HepG2 (cell line): Measurements from ENCODE around the gene TM9SF4. TPM values are rescaled to one million over a fixed set of nuclear protein-coding genes. Genes with fewer than 3 reads are reported as not detected.
"Not testable (repeated sequence)": the region's sequence is repeated elsewhere in the genome, so short reads cannot be mapped to it uniquely, and the experiment has no call there.

ENCODE experiments used
- ATAC-seq: fragments of 200-7000 bp; cut with Tn5 transposase; 3 replicates; pipeline ENCODE4 v1.9.1; 2020; ENCODE audit warnings: mild to moderate bottlenecking, moderate library complexity
- BruUV-seq: library from RNA; stranded (reverse); fragments of 400-500 nt; replicated peaks from 2 replicates; lab custom pipeline; 2021; lab: Mats Ljungman, UMichigan
- CTCF ChIA-PET: fragments of 300-600 bp; formaldehyde crosslinking; extraction: SDS; loops from one replicate; lab custom pipeline; 2021; ENCODE audit warnings: low total read pairs, inconsistent platforms, low intra/inter-chr PET ratio; lab: Yijun Ruan, JAX
- POLR2A ChIA-PET: fragments of 350-600 bp; sonication (Branson Sonifier 250); formaldehyde crosslinking; loops from one replicate; lab custom pipeline; 2020; ENCODE audit warnings: antibody characterized with exemption, inconsistent platforms; lab: Yijun Ruan, JAX
- DNase-seq: peaks from one replicate; pipeline ENCODE4 v3.0.0-alpha.2; 2015; ENCODE audit warnings: low spot score
- FAIRE-seq: peaks from 3 replicates; lab custom pipeline; 2011; peaks lifted over from hg19 to GRCh38; lab: Jason Lieb, UNC
- H2AFZ ChIP-seq: one replicate; pipeline ENCODE4 v1.6.1; 2011; ENCODE audit warnings: low read length, inconsistent platforms
- H3K27ac ChIP-seq: fragments of 300-600 bp; 3 replicates; pipeline ENCODE4 v1.8.0; 2011; ENCODE audit warnings: mixed run types, mild to moderate bottlenecking, mixed read lengths, low read length, inconsistent platforms; ENCODE audit not compliant: insufficient read depth; ENCODE audit errors: extremely low read length
- H3K27me3 ChIP-seq, 2 experiments: fragments of 200-600 bp in 1 of 2; 2 replicates in 1 of 2; 3 replicates in 1 of 2; pipeline versions ENCODE4 v1.6.0 to v1.8.0; 2011; ENCODE audit warnings: low read length in 2 of 2, mild to moderate bottlenecking in 2 of 2, moderate library complexity in 2 of 2, inconsistent platforms in 1 of 2; ENCODE audit not compliant: insufficient read depth in 2 of 2, control insufficient read depth in 1 of 2
- H3K36me3 ChIP-seq, 2 experiments: fragments of 200-600 bp in 1 of 2; replicated peaks in 1 of 2; 2 replicates in 1 of 2; 3 replicates in 1 of 2; pipeline versions ENCODE4 v1.5.1 to v1.8.0; 2011; ENCODE audit warnings: low read length in 2 of 2, inconsistent platforms in 1 of 2; ENCODE audit not compliant: insufficient read depth in 2 of 2, control insufficient read depth in 1 of 2
- H3K4me1 ChIP-seq: 2 replicates; pipeline ENCODE4 v1.5.1; 2012; ENCODE audit warnings: low read length, inconsistent platforms; ENCODE audit not compliant: insufficient read depth
- H3K4me2 ChIP-seq: 2 replicates; pipeline ENCODE4 v1.6.0; 2011; ENCODE audit warnings: low read depth, low read length, inconsistent platforms
- H3K4me3 ChIP-seq, 3 experiments: fragments of 200-600 bp in 1 of 3; sonication (generic), shearing (Covaris generic) in 1 of 3; replicated peaks in 1 of 3; 2 replicates each; pipeline ENCODE4 v1.5.1; 2011 to 2016; ENCODE audit warnings: low read length in 3 of 3, inconsistent platforms in 2 of 3, low read depth in 2 of 3, mild to moderate bottlenecking in 2 of 3, control low read depth in 1 of 3, mixed read lengths in 1 of 3; ENCODE audit not compliant: insufficient read depth in 1 of 3
- H3K79me2 ChIP-seq: one replicate; pipeline ENCODE4 v1.6.1; 2011; ENCODE audit warnings: low read length, inconsistent platforms; ENCODE audit not compliant: insufficient read depth
- H3K9ac ChIP-seq: 2 replicates; pipeline ENCODE4 v1.6.0; 2011; ENCODE audit warnings: mild to moderate bottlenecking, low read depth, low read length, inconsistent platforms; ENCODE audit not compliant: insufficient read depth
- H3K9me3 ChIP-seq: 2 replicates; pipeline ENCODE4 v1.5.1; 2012; ENCODE audit warnings: mild to moderate bottlenecking, low read length
- H4K20me1 ChIP-seq: 2 replicates; pipeline ENCODE4 v1.6.0; 2011; ENCODE audit warnings: inconsistent platforms, mild to moderate bottlenecking, low read length, moderate library complexity; ENCODE audit not compliant: insufficient read depth
- HNRNPLL ChIP-seq: fragments of 200-400 bp; formaldehyde crosslinking; IDR thresholded peaks from 2 replicates; pipeline ENCODE4 v1.6.1; 2017; ENCODE audit warnings: mild to moderate bottlenecking, low read depth, low read length; ENCODE audit not compliant: poor library complexity, severe bottlenecking
- MED13 ChIP-seq: sonication (generic); formaldehyde crosslinking; IDR thresholded peaks from 2 replicates; pipeline ENCODE4 v1.5.0; 2020; ENCODE audit warnings: missing genetic modification reagents
- POLR2AphosphoS5 ChIP-seq: IDR thresholded peaks from 2 replicates; pipeline ENCODE4 v1.6.1; 2012; ENCODE audit warnings: low read depth, low read length
- SMARCC2 ChIP-seq: fragments of 450-650 bp; IDR thresholded peaks from 2 replicates; pipeline ENCODE4 v1.6.1; 2017; ENCODE audit warnings: antibody characterized with exemption, mild to moderate bottlenecking
- WGBS: methylation state at CpG from one replicate; pipeline ENCODE4 v1.1.6; 2017; ENCODE audit warnings: low lambda C conversion rate; 5-methylcytosine and 5-hydroxymethylcytosine counted together
- in situ Hi-C: cut with HindIII; loops from 2 replicates; pipeline ENCODE4 v1.10.0; 2017; ENCODE audit warnings: low pct_unique_long_range_greater_than_20kb; ENCODE audit not compliant: extremely low pct_ligation_motif_present
- intact Hi-C: fragments of 100-400 bp; cut with micrococcal nuclease; formaldehyde crosslinking; loops from one replicate; pipeline ENCODE4 v1.10.0; 2022; ENCODE audit not compliant: unreplicated experiment
- polyA plus RNA-seq, 8 experiments: library from polyadenylated mRNA; depleted of rRNA in 3 of 8; stranded (reverse) in 7 of 8; unstranded in 1 of 8; fragments of >200 nt; fragmentation: Illumina TruSeq in 4 of 8; extraction: Trizol in 4 of 8; gene quantifications; 2 replicates each; pipeline versions ENCODE4 v1.2.1 to v1.2.3, GENCODE V29; 2011 to 2016; ENCODE audit warnings: low read depth in 4 of 8, missing spikeins in 1 of 8, mixed read lengths in 1 of 8; ENCODE audit not compliant: insufficient read depth in 1 of 8
- total RNA-seq, 5 experiments: library from RNA; depleted of rRNA; stranded (reverse); fragments of >200 nt; fragmentation: Illumina TruSeq; extraction: Trizol; gene quantifications; 2 replicates each; pipeline ENCODE4 v1.2.3, GENCODE V29; 2016; ENCODE audit warnings: low read depth in 1 of 5
- TF ChIP-seq, protein P1 (sequence below): sonication (generic); formaldehyde crosslinking; IDR thresholded peaks from 2 replicates; pipeline ENCODE4 v1.4.0; 2020; ENCODE audit warnings: missing genetic modification reagents; ENCODE audit errors: not compliant biosample characterization
- TF ChIP-seq, protein P2 (sequence below): IDR thresholded peaks from 2 replicates; pipeline ENCODE4 v1.6.1; 2012; ENCODE audit warnings: low read length, improper control_type of control experiment
- TF ChIP-seq, protein P3 (sequence below): IDR thresholded peaks from 2 replicates; pipeline ENCODE4 v1.6.1; 2016; ENCODE audit warnings: missing genetic modification reagents, missing compliant biosample characterization

Gene TM9SF4
- total and polyA plus RNA-seq, 2 of the 13 experiments (the other 11 are each of a cell fraction or from before 2014, with no cell fraction given): 53.5 to 171 TPM

DNA sequence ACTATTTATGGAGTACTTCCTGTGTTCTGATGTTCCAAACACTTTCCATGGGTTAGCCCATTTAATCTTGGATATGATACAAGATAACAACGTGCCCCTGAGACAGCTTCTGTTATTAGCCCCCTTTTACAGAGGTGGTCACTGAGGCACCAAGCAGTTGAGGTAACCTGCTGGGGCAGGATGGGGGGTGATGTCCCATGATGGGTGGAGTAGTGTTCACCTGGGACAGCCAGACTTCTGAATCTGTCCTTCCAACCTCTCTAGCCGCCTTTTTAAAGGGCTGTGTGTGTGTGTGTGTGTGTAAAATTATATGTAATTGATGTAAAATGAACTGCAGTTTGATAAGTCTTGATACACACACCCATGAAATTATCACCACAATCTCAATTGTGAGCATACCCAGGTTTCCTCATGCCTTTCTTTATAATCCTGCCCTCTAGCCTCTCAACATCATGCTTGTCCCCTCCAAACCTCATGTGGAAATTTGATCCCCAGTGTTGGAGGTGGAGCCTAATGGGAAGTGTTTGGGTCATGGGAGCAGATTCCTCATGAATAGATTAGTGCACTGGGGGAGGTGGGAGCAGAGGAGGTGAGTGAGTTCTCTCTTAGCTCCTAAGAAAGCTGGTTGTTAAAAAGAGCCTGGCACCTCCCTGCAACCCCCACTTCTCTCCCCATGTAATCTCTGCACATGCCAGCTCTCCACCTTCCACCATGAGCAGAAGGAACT, 58.8 kb downstream of the TM9SF4 start (continued):
- TF ChIP-seq, protein P1, sequence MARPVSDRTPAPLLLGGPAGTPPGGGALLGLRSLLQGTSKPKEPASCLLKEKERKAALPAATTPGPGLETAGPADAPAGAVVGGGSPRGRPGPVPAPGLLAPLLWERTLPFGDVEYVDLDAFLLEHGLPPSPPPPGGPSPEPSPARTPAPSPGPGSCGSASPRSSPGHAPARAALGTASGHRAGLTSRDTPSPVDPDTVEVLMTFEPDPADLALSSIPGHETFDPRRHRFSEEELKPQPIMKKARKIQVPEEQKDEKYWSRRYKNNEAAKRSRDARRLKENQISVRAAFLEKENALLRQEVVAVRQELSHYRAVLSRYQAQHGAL (CRISPR knock-in tag): no peak
- TF ChIP-seq POLR2AphosphoS5 (0 out of 2 replicates have a peak, but pooled peaks have one; percentile 17), HNRNPLL (no peak), SMARCC2 (no peak), MED13 (CRISPR knock-in tag) (no peak)
- TF ChIP-seq, protein P2, sequence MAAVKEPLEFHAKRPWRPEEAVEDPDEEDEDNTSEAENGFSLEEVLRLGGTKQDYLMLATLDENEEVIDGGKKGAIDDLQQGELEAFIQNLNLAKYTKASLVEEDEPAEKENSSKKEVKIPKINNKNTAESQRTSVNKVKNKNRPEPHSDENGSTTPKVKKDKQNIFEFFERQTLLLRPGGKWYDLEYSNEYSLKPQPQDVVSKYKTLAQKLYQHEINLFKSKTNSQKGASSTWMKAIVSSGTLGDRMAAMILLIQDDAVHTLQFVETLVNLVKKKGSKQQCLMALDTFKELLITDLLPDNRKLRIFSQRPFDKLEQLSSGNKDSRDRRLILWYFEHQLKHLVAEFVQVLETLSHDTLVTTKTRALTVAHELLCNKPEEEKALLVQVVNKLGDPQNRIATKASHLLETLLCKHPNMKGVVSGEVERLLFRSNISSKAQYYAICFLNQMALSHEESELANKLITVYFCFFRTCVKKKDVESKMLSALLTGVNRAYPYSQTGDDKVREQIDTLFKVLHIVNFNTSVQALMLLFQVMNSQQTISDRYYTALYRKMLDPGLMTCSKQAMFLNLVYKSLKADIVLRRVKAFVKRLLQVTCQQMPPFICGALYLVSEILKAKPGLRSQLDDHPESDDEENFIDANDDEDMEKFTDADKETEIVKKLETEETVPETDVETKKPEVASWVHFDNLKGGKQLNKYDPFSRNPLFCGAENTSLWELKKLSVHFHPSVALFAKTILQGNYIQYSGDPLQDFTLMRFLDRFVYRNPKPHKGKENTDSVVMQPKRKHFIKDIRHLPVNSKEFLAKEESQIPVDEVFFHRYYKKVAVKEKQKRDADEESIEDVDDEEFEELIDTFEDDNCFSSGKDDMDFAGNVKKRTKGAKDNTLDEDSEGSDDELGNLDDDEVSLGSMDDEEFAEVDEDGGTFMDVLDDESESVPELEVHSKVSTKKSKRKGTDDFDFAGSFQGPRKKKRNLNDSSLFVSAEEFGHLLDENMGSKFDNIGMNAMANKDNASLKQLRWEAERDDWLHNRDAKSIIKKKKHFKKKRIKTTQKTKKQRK: no peak
- TF ChIP-seq, protein P3, sequence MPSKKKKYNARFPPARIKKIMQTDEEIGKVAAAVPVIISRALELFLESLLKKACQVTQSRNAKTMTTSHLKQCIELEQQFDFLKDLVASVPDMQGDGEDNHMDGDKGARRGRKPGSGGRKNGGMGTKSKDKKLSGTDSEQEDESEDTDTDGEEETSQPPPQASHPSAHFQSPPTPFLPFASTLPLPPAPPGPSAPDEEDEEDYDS (CRISPR knock-in tag): no peak

DNA sequence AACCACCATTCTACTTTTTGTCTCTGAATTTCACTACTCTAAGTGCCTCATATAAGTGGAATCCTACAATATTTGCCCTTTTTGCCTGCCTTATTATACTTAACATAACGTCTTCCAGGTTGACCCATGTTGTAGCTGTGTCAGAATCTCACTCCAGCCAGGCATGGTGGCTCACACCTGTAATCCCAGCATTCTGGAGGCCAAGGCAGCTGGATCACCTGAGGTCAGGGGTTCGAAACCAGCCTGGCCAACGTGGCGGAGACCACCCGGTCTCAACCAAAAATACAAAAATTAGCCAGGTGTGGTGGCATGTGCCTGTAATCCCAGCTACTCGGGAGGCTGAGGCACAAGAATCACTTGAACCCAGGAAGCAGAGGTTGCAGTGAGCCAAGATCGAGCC, 68.2 kb downstream of the TM9SF4 start:
- H3K27me3 ChIP-seq, H3K27ac ChIP-seq, POLR2A ChIA-PET, H3K9me3 ChIP-seq, intact Hi-C loops, H3K79me2 ChIP-seq, CTCF ChIA-PET, H3K4me3 ChIP-seq, FAIRE-seq, H3K9ac ChIP-seq, BruUV-seq, H2AFZ ChIP-seq, in situ Hi-C loops, ATAC-seq, H3K36me3 ChIP-seq, H4K20me1 ChIP-seq, H3K4me2 ChIP-seq, DNase-seq: not testable (repeated sequence)
- H3K4me1 ChIP-seq: peaks cover 16% of the 10 kb centered on the region
- 97% methylated on average over 7 of the region's 7 CpGs for WGBS
